GM18867 (cell line): ENCODE results near the gene SRGAP3.
"Not testable (repeated sequence)": the region's sequence is repeated elsewhere in the genome, so short reads cannot be mapped to it uniquely, and the experiment has no call there.

Source experiments
- ATAC-seq: cut with Tn5 transposase; IDR thresholded peaks from one replicate; pipeline ENCODE4 v1.9.1; 2021; ENCODE audit warnings: mild to moderate bottlenecking, moderate library complexity; ENCODE audit not compliant: unreplicated experiment

SRGAP3 gene

DNA sequence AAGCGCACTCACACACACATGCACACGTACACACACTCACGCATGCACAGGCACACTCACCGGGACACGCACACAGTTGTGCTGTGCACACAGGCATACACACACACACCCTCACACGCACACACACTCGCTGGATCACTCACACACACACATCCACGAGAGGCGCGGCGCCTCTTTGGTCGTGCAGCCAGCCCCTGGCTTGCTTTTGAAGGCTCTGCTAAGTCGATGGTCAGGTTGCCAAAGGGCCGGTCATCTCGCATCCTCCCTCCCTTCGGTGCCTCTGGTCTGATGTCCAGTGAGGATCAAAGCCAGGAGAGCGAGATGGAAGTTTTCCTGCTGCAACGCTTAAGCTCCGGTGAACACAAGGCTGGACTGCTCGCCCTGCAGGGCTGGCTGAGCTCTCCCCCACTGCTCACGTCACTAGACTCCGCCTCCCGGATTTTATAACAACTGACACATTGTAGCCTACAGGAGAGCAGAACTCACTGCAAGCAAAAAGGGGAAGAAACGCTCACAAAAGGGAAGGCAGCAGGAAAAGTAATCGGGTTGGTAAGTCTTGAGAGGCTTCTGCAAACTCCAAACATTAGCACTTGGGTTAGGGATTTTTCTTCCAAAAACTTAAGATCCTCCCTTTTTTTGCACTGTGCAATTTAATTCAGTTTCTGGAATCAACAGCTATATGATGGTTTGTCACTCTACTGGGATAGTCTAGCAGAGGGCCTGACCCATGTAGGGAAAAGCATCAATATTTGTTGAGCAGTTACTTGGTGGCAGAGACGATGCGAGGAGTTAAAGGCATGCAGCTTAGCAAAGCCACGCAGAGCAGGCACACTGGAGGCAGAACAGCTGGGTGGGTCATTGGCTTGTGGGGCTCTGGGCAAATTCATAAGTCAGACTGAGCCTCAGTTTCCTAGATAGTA lies at the start of gene SRGAP3:
Gene SRGAP3, minus strand, starts transcription at position 374 of the 920 bp plus-strand sequence. CDS start 695 bp downstream, outside the sequence.
- ATAC-seq: peak; percentile 100

DNA sequence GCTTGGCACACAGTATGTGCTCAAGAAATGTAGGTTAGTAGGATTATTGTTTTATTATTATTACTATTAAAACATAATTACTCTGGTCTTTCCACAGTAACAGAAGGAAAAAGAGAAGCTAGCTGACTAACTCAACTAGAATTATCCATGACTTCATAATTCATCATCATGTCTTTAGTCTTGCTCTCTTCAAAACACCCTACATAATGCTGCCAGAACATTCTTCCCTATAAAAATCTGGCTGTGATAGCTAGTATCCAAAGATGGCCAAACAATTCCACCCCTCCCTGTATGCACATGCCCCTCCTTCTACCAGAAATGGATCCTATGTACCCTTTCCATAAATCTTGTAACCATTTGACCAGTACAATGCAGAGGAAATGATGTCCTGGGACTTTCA lies 48.8 kb upstream of the SRGAP3 start:
- no peak for ATAC-seq

DNA sequence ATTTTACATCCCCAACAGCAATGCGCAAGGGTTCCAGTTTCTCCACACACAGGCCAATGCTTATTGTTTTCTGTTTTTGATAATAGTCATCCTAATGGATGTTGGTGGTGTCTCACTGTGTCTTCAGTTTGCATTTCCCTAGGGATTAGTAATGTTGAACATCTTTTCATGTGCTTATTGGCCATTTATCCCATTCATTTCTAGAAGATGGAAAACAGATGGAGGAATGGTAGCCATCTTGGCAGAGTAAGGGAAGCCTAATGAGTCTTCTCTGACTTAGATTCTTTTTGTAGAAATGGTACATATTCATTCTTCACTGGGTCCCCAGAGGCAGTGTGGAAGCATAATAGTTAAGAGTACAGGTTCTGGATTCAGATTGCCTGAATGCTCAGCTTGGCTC lies 46.8 kb upstream of the SRGAP3 start:
- no peak for ATAC-seq

DNA sequence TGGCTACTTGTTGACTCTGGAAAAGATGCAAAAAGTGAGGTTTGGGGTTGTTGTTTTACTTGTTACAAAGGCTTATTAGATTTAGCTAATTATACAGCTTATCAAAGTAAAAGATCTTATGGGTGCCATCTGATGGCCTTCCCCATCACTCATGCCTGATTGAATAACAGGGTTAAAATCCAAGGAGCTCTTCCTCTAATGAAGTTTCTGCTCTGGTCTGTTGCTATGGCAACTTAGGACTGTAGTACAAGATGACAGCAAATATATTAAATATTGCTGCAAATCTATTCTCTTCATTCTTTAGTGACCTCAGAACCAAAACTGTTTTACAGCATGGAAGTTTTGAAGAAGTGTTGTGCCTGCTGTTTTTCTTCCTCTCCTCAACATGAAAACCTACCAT lies 45.6 kb upstream of the SRGAP3 start:
- ATAC-seq: no peak

DNA sequence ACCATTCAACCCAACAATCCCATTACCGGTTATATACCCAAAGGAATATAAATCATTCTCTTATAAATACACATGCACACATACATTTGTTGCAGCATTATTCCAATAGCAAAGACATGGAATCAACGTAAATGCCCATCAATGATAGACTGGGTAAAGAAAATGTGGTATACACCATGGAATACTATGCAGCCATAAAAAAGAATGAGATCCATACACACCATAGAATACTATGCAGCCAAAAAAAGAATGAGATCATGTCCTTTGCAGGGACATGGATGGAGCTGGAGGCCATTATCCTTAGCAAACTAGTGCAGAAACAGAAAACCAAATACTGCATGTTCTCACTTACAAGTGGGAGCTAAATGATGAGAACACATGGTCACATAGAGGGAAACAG lies 44.5 kb upstream of the SRGAP3 start:
- ATAC-seq: not testable (repeated sequence)

DNA sequence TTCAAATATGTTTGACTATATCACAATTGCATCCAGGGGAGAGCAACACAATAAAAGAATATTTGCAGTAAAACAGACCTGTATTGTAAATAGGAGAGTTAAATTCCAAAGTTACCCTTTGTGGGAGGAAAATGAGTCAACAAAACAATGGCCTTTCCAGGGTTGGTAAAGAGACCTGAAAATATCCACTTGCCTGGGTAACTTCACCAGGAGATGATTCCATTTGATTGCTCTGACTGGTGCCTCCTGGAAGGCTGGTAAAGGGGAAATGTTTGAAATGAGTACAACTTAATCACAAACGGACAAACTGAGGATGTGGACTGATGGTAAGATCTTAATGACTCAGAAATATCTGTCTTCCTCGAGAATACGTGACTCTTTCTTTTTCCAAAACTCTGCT lies 43.6 kb upstream of the SRGAP3 start:
- no peak for ATAC-seq

DNA sequence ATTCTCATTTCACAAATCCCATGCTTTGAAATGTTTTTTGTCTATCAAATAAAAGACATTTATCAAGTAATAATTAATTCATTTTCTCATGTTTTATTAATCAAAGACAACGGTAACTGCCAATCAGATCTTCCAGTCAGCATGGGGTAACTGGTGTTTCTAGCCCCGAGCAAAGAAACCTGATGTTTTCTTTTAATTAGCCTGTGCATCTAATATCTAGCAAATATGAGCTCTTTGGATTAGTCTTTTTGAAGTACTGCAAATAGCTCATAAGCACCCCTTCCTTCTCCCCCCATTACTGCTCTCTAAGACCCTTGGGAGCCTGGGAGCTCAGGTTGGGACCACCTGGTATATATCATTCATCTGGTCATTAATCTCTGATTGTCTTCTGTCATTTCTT lies 43.1 kb upstream of the SRGAP3 start:
- no peak for ATAC-seq

DNA sequence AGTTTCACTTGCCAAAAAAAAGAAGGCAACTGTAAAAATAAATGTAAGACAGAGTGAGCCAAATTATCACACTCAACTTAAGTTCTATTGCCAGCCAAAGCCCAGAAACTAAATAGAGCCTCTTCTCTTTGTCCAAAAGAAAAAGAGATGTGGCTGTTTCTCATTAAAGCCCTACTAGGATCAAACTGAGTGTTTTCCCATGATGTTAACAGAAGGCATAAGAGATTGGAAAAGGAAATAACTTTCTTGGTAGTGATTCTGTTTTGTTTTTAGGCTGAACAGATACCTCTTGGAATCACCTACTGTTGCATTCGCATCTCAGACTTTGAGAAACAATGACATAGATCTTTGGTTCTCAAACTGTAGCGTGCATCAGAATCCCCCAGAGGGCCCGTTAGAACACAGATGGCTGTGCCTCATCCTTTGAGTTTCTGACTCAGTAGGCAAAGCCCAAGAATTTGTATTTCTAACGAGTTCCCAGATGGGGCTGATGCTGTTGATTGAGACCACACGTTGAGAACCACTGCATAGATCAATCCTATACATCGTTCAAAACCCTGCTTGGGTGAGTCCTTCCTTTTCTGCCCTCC lies 42.5 kb upstream of the SRGAP3 start:
- no peak for ATAC-seq

DNA sequence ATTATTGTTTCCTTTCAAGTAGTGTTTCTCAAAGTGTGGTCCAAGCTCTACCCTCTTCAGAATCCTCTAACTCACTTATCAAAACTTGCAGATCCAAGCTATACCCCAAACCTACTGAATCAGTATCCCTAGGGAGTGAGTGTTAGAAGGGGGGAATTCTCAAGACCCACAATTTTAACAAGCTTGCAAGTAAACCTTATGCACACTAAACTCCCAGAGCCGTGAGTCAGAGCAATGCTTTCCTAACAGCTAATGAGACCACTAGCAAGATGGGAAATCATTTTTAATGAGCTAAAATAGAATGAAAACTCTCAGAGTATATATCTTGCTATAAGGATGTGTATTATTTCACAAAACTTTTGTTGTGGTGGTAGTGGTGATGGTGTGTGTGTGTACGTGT lies 41.1 kb upstream of the SRGAP3 start:
- ATAC-seq: no peak

DNA sequence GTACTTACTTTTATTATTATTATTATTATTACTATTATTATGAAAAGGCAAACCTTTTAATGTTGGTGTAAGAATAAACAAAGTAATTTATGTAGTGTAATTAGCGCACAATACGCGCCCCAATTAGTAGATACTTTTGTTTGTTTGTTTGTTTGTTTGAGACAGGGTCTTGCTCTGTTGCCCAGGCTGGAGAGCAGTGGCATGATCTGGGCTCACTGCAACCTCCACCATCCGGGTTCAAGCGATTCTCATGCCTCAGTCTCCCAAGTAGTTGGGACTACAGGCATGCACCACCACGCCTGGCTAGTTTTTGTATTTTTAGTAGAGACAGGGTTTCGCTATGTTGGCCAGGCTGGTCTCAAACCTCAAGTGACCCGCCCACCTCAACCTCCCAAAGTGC lies 32.1 kb upstream of the SRGAP3 start:
- ATAC-seq: not testable (repeated sequence)

DNA sequence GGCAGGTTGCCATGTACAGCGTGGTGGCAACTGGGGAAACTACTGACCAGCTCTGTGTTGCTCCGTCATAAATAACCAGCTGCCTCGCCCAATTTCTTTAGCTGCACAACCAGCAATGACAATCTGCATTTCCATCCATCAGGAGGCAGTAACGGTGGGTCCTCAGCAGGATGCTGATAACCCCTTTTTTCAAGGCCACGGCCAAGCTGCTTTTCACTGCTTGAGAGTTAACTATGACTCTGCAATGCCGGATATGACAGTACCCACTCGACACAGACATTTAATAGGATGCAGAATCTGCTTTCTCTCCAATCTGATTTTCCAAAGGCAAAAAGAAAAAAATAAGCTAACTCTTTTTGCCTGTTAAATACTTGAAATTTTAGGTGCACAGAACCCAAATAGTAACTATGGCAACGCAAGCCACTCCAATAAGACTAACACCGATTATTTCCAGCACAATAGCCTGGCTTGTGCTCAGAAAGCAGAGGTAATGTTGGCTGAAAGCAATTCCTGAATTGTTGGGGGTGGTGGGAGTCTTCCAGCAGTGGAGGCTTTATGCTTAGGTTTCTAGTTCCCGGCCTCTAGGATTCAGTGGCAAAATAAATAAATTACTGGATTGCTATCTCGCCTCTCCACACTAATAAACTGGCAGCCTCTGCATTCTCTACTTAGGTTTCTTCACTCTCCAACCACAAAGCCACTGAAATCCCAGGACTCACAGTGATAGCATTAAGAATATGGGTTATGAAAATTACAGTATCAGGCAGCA lies 31.2 kb upstream of the SRGAP3 start:
- ATAC-seq: no peak

DNA sequence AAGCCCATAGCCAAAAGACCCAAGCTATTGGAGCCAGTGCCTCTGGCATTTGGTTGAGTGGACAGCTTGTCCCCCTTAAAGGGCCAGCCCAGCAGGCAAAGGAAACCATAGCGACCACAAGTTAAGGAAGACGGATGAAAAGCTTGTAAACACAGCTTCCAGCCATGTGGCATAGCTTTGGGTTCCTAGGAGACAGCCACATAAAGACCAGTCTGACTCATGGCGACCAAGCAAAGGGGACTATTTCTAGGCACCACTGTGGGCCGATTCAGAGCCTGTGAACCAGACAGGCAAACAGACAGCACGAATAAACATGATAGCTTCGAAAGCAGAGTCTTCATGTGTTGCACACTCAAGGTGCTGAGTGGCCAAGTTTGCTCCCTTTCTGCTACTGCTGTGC lies 30.5 kb upstream of the SRGAP3 start:
- no peak for ATAC-seq

DNA sequence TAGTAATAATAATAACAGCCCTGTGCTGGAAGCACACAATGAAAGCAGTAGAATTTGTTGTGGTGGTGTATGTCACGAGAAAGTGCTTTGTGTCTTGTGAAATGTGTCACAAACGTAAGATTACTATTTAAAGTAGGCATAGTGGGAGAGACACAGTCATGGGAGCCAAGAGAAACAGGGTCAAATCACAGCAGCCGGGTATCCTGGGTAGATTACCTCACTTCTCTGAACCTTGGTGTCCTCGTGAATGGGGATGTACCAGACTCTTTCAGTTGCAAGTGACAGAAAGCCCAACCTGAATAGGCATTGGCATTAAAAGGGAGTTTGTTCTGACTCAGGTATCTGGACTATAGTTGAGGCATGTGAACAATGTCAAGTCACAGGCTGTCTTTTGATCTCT lies 29.1 kb upstream of the SRGAP3 start:
- ATAC-seq: no peak

DNA sequence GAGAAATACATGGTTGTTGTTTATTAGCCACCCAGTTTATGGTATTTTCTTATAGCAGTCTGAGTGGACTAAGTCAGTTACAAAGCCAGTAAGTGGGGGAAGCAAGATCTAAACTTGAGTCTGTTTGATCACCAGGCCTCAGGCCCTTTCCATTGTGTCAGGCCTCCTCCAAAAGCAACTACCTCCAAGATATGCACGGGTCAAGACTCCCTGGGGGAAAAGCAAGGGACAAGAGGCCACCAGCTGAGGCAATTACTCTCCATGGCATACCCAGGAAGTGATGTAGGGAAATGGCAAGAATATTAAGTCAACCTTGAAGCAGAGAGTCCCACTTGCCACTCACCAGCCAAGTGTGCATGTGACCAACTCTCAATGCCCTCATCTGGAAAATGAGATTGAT lies 28.6 kb upstream of the SRGAP3 start:
- no peak for ATAC-seq

DNA sequence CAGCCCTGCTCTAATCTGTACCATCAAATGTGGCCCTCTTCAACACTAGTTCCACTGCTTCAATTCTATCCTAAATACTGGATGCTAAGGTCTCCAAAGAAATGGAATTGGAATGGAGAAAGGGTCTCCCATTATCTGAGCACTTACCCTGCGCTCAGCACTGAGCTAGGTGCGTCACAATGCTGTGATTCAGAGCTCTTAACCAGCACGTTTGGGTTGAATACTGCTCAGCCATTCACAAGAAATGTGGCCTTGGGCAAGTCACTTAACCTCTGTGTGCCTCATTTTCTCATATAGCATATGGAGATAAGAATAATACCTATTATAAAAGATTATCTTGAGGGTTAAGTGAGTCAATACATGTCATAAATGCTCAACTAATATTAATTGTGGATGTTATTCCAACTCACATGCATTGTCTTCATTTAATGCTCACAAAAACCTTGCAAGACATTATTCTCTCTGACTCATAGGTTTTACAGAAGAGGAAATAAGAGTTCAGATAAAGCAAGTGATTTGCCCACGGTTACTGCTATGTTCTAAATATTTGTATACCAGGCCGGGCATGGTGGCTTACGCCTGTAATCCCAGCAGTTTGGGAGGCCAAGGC lies 27.4 kb upstream of the SRGAP3 start:
- ATAC-seq: no peak

DNA sequence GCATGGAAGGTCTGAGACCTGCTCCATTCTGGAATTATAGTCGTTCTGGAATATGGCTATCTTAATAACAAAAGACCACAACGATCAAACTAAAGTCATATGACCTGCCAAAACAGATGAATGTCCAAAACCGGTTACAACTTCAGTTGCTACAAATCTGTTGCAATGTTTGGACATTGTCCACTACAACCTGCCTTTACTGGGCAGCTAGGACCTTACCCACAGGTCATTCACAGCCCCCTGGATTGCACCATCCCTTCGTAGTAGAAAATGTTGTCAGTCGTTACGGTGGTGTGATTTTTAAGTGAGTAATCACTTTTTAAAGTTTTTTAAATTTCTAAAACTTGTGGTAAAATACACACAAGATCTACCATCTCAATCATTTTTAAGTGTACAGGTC lies 22.5 kb upstream of the SRGAP3 start:
- no peak for ATAC-seq

DNA sequence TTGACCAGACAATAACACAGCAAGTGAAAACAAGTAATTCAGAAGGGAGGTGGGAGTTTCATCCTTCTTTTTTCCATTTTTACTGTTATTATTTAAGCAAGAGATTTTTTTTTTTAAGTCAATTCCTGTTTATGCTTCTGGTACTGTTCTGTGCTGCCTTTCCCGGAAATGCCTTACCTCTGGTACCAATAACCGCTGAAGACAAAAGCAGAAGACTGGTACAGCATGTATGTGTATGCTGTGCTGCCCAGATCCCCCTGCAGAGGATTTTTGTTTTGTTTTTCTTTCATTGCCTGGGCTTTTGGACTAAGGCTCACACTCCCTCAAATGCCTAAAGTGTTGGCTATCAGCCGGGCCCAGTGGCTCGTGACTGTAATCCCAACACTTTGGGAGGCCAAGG lies 21.3 kb upstream of the SRGAP3 start:
- ATAC-seq: no peak

DNA sequence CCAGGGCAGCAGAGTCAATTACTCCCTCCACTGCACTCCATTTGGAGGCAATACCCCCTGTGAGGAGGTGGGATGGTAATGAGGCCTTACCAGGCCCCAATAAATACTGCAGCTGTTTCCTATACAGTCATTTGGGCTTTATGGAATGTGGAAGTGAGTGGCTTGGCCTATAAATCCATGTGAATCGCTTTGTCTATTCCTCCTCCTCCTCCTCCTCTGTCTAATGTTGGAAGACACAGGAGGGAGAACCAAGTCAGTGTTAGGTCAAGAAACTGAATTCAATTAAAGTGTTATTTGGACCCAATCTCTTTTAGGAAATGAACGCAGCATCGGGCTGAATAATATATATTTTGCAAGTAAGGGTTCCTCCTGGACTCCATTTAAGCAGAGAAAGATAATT lies 17.3 kb upstream of the SRGAP3 start:
- no peak for ATAC-seq

DNA sequence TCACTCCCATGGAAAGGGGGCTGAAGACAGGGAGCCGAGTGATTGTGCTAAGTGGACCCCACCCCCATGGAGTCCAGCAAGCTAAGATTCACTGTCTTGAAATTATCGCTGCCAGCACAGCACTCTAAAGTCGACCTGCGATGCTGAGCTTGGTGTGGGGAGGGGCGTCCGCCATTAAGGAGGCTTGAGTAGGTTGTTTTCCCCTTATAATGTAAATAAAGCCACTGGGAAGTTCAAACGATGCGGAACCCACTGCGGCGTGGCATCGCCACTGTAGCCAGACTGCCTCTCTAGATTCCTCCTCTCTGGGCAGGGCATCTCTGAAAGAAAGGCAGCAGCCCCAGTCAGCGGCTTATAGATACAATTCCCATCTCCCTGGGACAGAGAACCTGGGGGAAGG lies 10.9 kb upstream of the SRGAP3 start:
- ATAC-seq: no peak

DNA sequence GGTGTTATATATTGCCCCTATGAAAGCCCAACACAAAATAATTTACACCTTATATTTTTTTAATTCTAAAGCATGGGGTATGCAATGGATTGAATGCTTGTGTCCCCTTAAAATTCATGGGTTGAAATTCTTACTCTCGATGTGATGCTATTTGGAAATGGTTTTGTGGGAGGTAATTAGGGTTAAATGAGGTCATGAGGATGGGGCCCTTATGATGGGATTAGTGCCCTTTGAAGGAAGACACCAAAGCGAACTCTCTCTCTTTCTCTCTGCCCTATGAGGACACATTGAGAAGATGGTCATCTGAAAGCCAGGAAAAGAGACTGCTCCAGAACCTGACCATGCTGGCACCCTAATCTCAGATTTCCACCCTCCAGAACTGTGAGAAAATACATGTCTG lies 7.6 kb upstream of the SRGAP3 start:
- no peak for ATAC-seq

DNA sequence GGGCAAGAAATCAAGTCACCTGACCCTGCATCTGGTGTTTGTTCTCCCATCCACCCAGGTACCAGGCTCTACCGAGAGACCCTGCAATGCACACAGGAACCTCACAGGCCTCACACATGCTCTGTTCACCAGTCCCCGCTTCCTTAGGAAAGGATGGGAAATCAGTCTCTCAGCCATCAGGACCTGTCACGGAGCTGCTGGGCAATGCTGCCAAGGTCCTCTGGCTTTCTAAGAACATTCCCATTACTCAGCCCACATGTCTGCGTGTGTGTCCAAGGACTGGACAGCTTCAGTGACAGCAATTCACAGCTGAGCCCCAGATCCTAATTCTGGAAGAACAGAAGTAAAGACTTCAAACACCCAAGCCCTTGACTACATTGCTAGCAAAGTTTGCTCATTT lies 6.5 kb upstream of the SRGAP3 start:
- no peak for ATAC-seq
